GM21390 (cell line): ENCODE results near the gene TPRN.
"Not testable (repeated sequence)": the region's sequence is repeated elsewhere in the genome, so short reads cannot be mapped to it uniquely, and the experiment has no call there.

Experiments
- ATAC-seq: cut with Tn5 transposase; IDR thresholded peaks from one replicate; pipeline ENCODE4 v1.9.1; 2021; ENCODE audit not compliant: unreplicated experiment

TPRN gene, protein sequence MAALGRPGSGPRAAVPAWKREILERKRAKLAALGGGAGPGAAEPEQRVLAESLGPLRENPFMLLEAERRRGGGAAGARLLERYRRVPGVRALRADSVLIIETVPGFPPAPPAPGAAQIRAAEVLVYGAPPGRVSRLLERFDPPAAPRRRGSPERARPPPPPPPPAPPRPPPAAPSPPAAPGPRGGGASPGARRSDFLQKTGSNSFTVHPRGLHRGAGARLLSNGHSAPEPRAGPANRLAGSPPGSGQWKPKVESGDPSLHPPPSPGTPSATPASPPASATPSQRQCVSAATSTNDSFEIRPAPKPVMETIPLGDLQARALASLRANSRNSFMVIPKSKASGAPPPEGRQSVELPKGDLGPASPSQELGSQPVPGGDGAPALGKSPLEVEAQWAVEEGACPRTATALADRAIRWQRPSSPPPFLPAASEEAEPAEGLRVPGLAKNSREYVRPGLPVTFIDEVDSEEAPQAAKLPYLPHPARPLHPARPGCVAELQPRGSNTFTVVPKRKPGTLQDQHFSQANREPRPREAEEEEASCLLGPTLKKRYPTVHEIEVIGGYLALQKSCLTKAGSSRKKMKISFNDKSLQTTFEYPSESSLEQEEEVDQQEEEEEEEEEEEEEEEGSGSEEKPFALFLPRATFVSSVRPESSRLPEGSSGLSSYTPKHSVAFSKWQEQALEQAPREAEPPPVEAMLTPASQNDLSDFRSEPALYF

DNA sequence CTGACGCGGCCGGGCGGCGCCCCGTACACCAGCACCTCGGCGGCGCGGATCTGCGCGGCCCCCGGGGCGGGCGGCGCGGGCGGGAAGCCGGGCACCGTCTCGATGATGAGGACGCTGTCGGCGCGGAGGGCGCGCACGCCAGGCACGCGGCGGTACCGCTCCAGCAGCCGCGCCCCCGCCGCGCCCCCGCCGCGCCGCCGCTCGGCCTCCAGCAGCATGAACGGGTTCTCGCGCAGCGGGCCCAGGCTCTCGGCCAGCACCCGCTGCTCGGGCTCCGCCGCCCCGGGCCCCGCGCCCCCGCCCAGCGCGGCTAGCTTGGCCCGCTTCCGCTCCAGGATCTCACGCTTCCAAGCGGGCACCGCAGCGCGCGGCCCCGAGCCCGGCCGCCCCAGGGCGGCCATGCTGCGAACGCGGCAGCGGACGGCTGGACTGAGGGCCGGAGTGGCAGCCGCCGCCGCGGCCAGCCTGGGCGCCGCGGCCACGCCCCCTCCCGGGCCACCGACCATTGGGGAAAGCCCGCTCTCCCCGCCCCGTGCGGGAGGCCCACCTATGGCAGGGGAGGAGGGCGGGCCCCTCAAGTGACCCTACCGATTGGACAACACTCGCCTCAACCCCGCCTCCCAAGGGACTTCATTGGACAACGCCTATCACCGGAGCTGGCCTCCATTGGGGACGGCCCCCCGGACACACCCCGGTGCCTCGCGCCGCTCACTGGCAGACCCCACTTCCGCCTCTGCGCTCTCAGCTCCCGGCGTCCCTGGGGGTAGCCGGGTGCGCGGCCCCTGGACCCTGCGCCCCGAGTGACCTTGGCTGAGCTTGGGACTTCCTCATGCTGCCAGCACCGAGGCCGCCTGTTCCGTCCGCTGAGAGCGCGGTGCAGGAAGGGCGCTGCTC lies at the start of gene TPRN:
TSS of gene TPRN (minus strand) at position 431 of the 894 bp plus-strand sequence. CDS start at position 401, 30 bp downstream.
- peak; percentile 78 for ATAC-seq

DNA sequence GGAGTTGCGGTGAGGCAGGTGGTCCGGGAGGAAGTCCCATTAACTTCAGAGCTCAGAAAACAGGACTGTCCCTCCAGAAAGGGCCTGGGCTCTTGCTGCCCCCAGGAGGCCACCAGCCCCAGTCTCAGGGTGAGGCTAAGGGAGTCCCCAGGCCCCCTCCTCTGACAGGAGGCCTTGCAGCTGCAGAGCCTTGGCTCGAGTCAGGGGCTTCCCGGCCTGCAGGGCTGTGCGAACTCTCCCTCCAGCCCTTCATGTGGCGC lies 47.3 kb upstream of the TPRN start:
- ATAC-seq: no peak

DNA sequence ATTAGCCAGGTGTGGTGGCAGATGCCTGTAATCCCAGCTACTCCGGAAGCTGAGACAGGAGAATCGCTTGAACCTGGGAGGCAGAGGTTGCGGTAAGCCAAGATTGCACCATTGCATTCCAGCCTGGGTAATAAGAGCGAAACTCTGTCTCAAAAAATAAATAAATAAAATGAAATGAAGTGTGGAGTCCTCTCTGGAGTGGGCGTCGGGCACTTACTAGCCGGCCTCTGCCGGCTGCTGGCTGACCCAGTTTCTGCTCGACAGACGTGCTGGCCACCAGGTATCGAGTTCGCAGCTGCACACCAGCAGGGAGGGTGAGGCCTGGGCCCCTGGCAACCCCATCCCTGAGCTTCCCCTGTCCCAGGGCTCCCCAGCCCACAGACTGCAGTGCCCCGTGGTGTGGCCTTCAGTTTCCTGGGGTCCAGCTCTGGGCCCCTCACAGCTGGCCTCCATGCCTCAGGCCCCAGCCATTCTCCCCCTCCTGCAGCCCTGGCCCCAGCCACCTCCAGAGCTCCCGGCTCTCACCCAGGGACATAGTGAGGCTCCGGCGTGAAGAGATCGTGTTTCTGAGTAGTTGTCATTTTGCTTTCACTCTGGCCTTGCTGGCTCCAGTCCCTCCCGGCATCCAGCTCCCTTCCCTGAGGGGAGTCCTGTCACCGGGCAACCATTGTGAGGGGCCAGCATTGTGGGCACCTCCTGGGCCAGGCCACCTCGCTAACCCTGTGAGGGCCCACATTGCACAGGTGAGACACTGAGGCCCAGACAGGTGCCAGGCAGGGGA lies 46.8 kb upstream of the TPRN start:
- ATAC-seq: no peak

DNA sequence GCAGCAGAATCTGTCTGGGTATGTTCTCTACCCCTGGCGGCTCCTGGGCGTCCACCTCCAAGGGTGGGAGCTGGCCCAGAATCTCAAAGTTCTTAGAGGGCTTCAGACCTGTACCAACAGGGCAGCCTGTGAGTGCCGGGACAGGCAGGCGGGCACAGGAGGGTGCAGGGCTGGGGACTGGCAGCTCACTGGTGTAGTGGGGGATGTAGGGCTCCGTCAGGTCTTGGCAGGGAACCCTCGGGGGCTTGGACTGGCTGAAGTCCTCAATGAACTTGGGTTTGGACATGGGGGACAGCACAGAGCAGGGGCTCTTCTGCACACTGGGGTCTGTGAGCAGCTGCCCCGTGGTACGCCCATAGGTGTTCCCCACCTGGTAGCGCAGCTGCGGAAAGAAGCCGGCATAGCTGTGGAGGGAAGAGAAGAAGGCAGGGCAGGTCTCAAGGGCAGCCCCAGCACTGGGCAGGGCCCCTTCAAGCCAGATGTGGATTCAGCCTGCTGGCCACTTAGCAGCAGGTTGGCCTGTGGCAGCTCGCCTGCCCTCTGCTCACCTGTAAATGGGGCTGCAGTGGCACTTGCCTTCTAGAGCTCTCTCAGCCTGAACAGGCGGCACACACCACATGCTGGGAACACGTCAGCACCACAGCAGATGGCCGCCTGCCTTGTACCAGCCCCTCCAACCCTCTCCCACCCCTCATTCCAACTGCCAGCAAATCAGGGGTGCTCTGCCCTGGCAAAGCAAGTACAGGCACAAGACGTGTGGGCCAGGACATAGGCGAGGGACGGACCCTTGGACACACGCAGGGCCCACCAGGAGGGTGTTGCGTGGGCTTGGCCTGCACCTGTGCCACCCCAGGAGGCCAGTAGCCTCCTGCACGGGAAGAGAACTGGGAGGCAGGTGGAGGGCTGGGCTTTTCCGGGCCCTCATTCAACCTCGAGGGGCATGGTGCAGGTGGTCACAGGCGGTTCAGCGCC lies 45.2 kb upstream of the TPRN start:
- no peak for ATAC-seq

DNA sequence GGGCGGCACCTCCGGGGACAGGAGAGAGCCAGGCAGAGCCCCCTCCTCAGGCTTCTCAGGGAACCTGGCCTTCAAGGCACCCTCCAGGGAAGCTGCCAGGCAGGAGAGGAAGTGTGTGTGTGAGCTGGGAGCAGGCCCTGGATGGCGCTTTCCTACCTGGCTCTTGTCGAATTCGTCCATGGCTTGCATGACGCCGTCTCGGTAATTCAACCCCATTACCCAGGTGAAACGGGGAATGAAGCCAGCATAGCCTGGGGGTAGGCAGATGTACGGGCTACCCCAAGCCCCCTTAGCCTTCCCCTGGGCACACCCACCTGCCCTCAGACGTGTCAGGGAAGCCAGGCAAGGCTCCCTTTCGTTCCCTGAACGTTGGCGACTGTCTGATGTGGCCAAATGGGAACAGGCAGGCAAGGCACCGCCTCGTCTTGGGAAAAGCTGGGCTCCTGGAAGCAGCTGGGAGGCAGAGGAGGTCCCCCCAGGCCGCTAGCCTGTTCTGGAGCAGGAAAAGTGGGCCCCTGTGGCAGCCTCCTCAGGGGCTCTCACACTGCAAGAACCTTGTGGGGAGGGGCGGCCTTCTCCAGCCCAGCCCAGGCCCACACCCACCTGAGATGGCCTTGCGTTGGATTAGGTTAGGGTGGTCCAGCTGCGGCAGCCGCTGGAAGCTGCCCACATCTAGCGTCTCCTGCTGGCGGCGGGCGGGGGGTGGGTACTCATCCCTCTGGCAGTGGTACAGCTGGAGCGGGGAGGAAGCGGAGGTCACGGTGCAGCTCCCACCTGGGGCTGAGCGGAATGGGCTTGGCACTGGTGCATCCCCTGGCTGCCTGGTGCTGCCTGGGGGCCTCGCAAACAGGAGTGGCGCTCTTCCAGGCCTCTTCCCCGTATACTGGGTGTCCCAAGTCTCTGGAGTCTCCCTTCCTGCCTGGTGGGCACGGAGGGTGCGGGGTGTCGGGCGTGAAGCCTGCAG lies 44.2 kb upstream of the TPRN start:
- ATAC-seq: no peak

DNA sequence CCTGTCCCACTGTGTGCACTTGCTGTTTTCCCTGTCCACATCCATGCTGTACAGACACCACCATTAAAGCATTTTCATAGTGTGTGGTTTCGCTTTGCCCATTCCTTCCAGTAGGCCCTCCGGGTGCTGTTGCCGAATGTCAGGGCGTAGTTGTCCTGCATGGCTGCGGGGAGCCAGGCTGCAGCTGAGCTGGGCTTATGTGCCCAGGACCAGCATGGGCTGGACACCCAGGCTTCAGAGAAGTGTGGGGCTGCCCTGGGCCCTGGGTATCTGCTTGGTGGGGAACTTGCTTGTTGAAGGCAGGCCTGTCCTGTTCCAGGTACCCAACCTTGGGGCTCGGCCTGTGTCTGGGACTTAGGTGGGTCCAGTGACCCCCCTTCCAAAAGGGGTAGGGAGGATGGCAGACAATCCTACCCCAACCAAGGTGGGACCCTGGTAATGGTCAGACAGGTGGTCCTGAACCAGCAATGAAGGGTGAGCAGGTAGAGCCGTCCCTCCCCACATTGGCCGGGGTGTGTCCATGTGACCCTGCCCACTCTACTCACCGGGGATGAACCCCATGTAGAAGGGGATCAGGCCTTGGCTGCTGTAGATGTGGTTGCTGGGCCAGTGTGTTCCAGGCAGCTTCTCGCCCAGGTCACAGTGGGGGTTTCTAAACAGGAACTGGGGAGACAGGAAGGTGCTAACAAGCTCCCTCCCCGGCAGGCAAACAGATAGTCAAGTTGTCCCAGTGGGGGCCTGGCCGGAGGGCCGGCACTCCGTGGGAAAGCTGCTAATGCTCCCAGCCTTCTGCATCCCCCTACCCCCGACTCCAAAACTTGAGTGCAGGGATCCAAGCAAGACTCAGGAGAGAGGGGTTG lies 43.3 kb upstream of the TPRN start:
- no peak for ATAC-seq

DNA sequence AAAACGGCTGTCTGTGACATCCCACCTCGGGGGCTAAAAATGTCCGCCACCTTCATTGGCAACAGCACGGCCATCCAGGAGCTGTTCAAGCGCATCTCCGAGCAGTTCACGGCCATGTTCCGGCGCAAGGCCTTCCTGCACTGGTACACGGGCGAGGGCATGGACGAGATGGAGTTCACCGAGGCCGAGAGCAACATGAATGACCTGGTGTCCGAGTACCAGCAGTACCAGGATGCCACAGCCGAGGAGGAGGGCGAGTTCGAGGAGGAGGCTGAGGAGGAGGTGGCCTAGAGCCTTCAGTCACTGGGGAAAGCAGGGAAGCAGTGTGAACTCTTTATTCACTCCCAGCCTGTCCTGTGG lies 42.7 kb upstream of the TPRN start:
- not testable (repeated sequence) for ATAC-seq

DNA sequence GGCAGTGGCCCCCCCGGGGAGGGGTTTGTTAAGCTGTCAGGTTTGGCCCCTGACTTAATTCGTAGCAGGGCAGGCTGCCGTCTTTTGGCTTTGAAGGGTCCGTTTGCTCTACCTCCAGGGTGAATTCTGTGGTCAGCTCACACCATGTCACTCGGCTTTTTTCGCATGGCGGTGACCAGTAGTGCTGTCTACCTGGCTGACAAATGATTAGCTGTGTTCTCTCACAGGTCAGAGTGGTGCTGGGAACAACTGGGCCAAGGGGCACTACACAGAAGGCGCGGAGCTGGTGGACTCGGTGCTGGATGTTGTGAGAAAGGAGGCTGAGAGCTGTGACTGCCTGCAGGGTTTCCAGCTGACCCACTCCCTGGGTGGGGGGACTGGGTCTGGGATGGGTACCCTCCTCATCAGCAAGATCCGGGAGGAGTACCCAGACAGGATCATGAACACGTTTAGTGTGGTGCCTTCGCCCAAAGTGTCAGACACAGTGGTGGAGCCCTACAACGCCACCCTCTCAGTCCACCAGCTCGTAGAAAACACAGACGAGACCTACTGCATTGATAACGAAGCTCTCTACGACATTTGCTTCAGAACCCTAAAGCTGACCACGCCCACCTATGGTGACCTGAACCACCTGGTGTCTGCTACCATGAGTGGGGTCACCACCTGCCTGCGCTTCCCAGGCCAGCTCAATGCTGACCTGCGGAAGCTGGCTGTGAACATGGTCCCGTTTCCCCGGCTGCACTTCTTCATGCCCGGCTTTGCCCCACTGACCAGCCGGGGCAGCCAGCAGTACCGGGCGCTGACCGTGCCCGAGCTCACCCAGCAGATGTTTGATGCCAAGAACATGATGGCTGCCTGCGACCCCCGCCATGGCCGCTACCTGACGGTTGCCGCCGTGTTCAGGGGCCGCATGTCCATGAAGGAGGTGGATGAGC lies 42.0 kb upstream of the TPRN start:
- no peak for ATAC-seq

DNA sequence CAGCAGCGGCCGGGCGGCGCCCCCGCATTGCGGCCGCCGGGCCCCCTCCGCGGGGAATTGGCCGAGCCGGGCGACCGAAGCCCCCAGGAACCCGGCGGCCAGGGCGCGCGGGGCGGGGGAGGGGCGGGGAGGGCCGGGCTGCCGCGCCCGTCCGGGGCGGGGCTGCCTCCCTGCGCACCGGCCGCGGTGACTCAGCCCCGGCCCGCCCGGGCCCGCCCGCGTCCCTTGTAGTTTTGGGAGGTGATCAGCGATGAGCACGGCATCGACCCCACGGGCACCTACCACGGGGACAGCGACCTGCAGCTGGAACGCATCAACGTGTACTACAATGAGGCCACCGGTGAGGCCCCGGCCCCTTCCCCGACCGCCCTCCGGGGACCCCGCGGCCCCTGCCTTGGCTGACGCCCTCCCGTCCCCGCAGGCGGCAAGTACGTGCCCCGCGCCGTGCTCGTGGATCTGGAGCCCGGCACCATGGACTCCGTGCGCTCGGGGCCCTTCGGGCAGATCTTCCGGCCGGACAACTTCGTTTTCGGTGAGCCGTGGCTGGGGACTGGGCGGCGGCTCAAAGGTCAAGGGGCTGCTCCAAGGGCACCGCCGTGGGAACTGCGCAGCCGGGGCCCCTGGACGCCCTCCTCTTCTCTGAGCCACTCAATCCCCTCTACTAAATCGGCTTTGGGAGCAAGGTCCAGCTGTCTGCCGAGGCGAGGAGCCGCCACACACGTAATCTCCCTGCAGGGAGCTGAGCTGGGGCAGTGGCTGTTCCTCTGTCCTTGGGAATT lies 41.1 kb upstream of the TPRN start:
- ATAC-seq: no peak

DNA sequence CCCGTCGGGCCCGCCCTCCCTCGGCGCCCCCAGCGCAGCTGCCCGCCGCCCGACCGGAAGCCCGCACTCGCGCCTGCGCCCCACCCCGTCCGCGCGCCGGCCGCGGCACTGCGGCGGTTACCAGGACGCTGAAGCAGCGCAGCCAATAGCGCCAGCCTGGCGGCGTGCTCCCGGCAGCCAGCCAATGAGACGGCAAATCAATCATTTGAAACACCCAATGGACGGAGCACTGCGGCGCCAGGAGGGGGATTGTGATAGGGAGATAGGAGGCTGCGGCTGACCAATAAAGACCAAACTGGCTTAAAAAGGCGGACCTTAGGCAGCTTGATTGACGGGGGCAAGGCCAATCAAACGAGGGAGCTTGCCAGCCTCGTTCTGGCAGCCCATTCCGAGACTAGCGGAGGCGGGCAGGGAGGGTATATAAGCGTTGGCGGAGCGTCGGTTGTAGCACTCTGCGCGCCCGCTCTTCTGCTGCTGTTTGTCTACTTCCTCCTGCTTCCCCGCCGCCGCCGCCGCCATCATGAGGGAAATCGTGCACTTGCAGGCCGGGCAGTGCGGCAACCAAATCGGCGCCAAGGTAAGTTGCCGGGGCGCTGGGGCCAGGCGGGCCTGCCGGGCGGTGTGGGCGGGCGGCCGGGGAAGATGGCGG lies 40.4 kb upstream of the TPRN start, which contains the start of gene TUBB4B:
TSS of gene TUBB4B (plus strand) at position 447 of the 649 bp plus-strand sequence. CDS start at position 521, 74 bp downstream.
- ATAC-seq: peak; percentile 70

DNA sequence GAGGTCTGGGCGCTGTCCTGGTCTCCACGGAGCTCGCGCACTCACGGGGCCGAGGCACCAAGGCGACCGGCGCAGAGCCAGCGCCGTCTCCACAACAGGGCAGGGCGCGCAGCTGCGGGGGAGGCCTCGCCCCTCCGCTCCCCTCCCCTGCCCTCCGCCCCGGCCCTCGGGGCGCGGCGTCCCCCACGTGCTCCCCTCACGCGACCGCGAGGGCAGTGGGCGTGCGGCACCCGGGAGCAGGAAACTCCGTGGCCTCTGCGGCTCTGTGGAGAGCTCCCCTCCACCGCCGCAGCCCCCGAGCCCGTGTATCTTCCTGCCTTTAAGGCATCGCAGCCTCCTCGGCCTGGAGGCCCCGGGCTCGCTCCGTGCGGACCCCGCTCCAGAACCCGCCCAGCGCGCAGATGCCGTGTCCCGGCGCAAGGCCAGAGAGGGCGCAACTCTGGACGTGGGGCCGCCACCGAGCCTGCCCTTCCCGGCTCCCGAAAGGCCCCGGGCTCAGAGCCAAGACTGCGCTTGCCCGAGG lies 39.8 kb upstream of the TPRN start:
- ATAC-seq: peak; percentile 28

DNA sequence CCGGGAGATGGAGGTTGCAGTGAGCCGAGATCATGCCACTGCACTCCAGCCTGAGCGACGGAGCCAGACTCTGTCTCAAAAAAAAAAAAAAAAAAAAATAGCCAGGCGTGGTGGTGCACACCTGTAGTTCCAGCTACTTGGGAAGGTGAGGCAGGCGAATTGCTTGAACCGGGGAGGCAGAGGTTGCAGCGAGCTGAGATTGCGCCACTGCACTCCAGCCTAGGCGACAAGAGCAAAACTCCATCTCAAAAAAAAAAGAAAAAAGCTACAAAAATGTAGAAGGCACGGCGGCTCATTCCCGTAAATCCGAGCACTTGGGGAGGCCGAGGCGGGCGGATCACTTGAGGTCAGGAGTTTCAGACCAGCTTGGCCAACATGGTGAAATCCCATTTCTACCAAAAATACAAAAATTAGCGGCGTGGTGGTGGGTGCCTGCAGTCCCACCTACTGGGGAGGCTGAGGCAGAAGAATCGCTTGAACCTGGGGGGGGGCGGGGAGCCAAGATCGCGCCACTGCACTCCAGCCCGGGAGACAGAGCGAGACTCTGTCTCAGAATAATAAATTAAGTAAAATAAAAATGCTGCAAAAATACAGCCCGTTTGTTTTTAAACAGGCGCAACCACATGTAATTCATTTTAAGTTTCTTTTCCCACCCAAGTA lies 39.1 kb upstream of the TPRN start:
- not testable (repeated sequence) for ATAC-seq

DNA sequence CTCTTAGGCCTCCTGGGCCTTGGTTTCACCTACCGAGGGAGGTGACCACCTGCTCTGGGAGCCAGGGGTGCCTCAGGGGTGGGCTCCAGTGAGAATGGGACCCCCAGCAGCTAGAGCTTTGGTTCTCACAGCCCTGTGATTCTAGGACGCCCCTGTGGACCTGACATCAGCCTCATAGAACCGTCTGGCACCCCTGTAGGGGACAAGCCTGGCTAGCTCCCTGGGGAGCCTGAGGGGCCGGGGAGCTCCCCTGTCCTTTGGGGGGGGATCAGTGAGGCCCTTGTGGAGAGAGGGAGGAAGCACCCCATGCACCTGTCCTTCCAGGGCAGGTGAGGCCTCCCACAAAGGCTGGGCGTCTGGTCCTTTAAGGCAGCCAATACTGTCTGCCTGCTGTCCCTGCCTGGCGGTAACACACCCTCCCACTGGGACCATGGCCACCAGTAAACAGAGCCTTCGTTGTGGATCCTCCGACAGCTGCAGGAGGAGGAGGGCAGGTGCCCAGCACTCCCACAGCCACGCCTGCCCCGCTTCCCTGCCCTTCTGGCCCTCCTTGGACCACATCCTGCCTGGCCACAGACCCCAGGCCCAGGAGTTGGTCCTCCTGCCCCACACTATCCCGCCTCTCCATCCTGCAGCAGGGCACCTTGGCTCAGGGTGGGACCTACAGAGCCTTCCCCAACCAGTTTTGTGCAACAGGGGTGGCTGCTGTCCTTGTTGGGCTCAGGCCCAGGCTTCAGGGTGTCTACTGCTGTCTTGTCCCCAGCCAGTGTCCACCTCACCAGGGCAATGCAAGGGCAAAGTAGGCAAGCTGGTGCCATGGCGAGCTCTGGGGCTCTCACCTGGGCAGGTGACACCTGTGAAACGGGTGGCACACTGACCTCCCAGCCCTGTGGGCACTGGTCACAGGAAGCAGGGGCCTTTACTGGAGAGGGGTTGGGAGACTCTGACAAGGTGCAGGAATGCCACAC lies 37.5 kb upstream of the TPRN start:
- ATAC-seq: no peak
